DND-41 (cell line): ENCODE data around the gene PITPNC1.

Source experiments
- EZH2 ChIP-seq: IDR thresholded peaks from 3 replicates; pipeline ENCODE4 v1.6.1; 2012; ENCODE audit warnings: borderline replicate concordance, low read depth, mild to moderate bottlenecking, moderate library complexity, low read length, inconsistent platforms; ENCODE audit not compliant: severe bottlenecking
- TF ChIP-seq, protein P1 (sequence below): IDR thresholded peaks from 2 replicates; pipeline ENCODE4 v1.5.1; 2012; ENCODE audit warnings: borderline replicate concordance, low read length, moderate library complexity, mild to moderate bottlenecking; ENCODE audit not compliant: poor library complexity, severe bottlenecking; ENCODE audit errors: extremely low read depth

DNA sequence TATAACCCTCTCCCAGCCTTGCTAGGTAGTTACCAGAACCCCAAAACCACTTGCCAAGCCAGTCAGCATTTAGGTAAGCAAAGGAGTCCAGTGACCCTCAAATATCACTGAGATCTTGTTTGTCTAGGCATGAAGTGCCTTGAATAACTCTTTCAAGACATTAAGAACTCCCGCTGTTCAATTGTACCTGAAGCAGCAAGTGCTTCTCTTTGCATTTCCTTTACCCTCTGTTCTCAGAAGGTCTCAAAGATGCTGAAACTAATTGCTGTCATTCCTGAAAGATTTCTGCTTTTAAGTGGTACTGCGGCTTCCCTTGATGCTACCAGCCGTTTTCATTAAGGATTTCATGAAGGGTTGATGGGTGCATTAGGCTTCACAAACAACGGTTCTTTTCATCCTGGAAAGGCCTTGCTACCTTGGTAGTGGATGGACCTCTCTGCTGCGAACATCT is 142.7 kb downstream of the PITPNC1 start:
- TF ChIP-seq, protein P1, sequence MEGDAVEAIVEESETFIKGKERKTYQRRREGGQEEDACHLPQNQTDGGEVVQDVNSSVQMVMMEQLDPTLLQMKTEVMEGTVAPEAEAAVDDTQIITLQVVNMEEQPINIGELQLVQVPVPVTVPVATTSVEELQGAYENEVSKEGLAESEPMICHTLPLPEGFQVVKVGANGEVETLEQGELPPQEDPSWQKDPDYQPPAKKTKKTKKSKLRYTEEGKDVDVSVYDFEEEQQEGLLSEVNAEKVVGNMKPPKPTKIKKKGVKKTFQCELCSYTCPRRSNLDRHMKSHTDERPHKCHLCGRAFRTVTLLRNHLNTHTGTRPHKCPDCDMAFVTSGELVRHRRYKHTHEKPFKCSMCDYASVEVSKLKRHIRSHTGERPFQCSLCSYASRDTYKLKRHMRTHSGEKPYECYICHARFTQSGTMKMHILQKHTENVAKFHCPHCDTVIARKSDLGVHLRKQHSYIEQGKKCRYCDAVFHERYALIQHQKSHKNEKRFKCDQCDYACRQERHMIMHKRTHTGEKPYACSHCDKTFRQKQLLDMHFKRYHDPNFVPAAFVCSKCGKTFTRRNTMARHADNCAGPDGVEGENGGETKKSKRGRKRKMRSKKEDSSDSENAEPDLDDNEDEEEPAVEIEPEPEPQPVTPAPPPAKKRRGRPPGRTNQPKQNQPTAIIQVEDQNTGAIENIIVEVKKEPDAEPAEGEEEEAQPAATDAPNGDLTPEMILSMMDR = no peak
- no peak for TF ChIP-seq EZH2
